ENCODE data around the gene PLAGL2. TPM values are rescaled to one million over a fixed set of nuclear protein-coding genes. Genes with fewer than 3 reads are reported as not detected.

Gene PLAGL2
- total RNA-seq, 1 experiment from 2014 or later, result 40.6 TPM

- POLR2A ChIA-PET, result no interaction called here
- Histone ChIP-seq H3K27ac (ENCODE audit: low read length) (no peak overlapping the region), H3K36me3 (ENCODE audit: control insufficient read depth, insufficient read depth, low read length) (peaks cover 25% of the 10 kb centered on the region), H3K9me3 (ENCODE audit: control insufficient read depth, insufficient read depth, low read depth, low read length) (no peaks in the 10 kb centered on the region), H3K4me3 (ENCODE audit: low read depth in 2 of 2, low read length in 2 of 2) (no peak overlapping the region), H3K4me1 (ENCODE audit: control insufficient read depth, insufficient read depth, low read length) (peaks cover 24% of the 10 kb centered on the region), H3K27me3 (ENCODE audit: control insufficient read depth, insufficient read depth, low read length) (no peaks in the 10 kb centered on the region)
- BruUV-seq (replicated peaks), result no TSS peak
- in situ Hi-C loops (cut with HindIII; ENCODE audit: low pct_unique_long_range_greater_than_20kb, low sequenced_read_pairs) (no loop called here), intact Hi-C loops (cut with micrococcal nuclease; ENCODE audit: unreplicated experiment) (no loop called here)
- CTCF ChIA-PET, result no interaction called here
- no peak for TF ChIP-seq REST (IDR thresholded peaks at IDR 0.05; ENCODE audit: insufficient read depth in 1 of 2, low read depth in 2 of 2, low read length in 1 of 2)
- TF ChIP-seq CTCF (IDR thresholded peaks at IDR 0.05), result no peak
- no peak for TF ChIP-seq TCF7L2 (IDR thresholded peaks at IDR 0.05; ENCODE audit: low read depth, low read length)
- TF ChIP-seq POLR2AphosphoS5 (IDR thresholded peaks at IDR 0.05; ENCODE audit: low read depth, low read length), result no peak
- TF ChIP-seq SIN3A (IDR thresholded peaks at IDR 0.05; ENCODE audit: borderline replicate concordance, insufficient read depth, low read depth, low read length), result no peak
- DNase-seq (ENCODE audit: low read depth, low spot score) (no peak), ATAC-seq (no peak)
Observed at GRCh38 chr20:32201977-32202363, 5.6 kb downstream of the PLAGL2 start.

GRCh38 chr20:32201296-32201976, 6.1 kb downstream of the PLAGL2 start:
- ATAC-seq, result no peak; the same call in 1 of the 2 replicates
- no TSS peak for BruUV-seq (replicated peaks)
- DNase-seq (ENCODE audit: low read depth, low spot score), result no peak
- H3K27me3 ChIP-seq (ENCODE audit: control insufficient read depth, insufficient read depth, low read length), result no peaks in the 10 kb centered on the region
- intact Hi-C loops (cut with micrococcal nuclease; ENCODE audit: unreplicated experiment), result no loop called here
- no peak overlapping the region for H3K27ac ChIP-seq (ENCODE audit: low read length)
- H3K36me3 ChIP-seq (ENCODE audit: control insufficient read depth, insufficient read depth, low read length), result peaks cover 25% of the 10 kb centered on the region
- in situ Hi-C loops (cut with HindIII; ENCODE audit: low pct_unique_long_range_greater_than_20kb, low sequenced_read_pairs), result no loop called here
- ChIA-PET POLR2A (no interaction called here), CTCF (no interaction called here)
- no peaks in the 10 kb centered on the region for H3K9me3 ChIP-seq (ENCODE audit: control insufficient read depth, insufficient read depth, low read depth, low read length)
- H3K4me1 ChIP-seq (ENCODE audit: control insufficient read depth, insufficient read depth, low read length), result peaks cover 21% of the 10 kb centered on the region
- no peak overlapping the region for H3K4me3 ChIP-seq (ENCODE audit: low read depth in 2 of 2, low read length in 2 of 2)
- no peak for TF ChIP-seq TCF7L2 (IDR thresholded peaks at IDR 0.05; ENCODE audit: low read depth, low read length)
- no peak; the same call in 1 of the 2 replicates for TF ChIP-seq CTCF (IDR thresholded peaks at IDR 0.05)
- TF ChIP-seq SIN3A (IDR thresholded peaks at IDR 0.05; ENCODE audit: borderline replicate concordance, insufficient read depth, low read depth, low read length), result no peak
- TF ChIP-seq REST (IDR thresholded peaks at IDR 0.05; ENCODE audit: insufficient read depth in 1 of 2, low read depth in 2 of 2, low read length in 1 of 2), result no peak
- TF ChIP-seq POLR2AphosphoS5 (IDR thresholded peaks at IDR 0.05; ENCODE audit: low read depth, low read length), result no peak

Measured in Panc1 (cell line).